Thymus (tissue), 11 donors: Measurements from ENCODE around the gene CLRN3. TPM values are rescaled to one million over a fixed set of nuclear protein-coding genes. Genes with fewer than 3 reads are reported as not detected.

ENCODE experiments used
- DNase-seq, 9 donors: peaks; one replicate each; pipeline ENCODE4 v3.0.0-alpha.2; 2013; ENCODE audit warnings: low spot score in 9 of 9, low read depth in 6 of 9, missing footprints in 1 of 9
- H3K27ac ChIP-seq, 2 donors: one replicate each; pipeline ENCODE4 v1.5.1; 2013; ENCODE audit warnings: control low read depth in 1 of 2, low read depth in 1 of 2, low read length in 1 of 2, mild to moderate bottlenecking in 1 of 2, moderate library complexity in 1 of 2
- H3K27me3 ChIP-seq, 2 donors: one replicate each; pipeline ENCODE4 v1.5.1; 2013; ENCODE audit warnings: low read length in 1 of 2; ENCODE audit not compliant: control insufficient read depth in 2 of 2, insufficient read depth in 1 of 2
- H3K36me3 ChIP-seq, 2 donors: one replicate each; pipeline ENCODE4 v1.5.1; 2013; ENCODE audit warnings: low read length in 1 of 2, mild to moderate bottlenecking in 1 of 2, moderate library complexity in 1 of 2; ENCODE audit not compliant: control insufficient read depth in 2 of 2, insufficient read depth in 2 of 2
- H3K4me1 ChIP-seq, 2 donors: one replicate each; pipeline ENCODE4 v1.5.1; 2013; ENCODE audit warnings: low read length in 2 of 2; ENCODE audit not compliant: control insufficient read depth in 2 of 2, insufficient read depth in 2 of 2
- H3K4me3 ChIP-seq, 2 donors: one replicate each; pipeline ENCODE4 v1.5.1; 2013; ENCODE audit warnings: low read length in 2 of 2, control low read depth in 1 of 2, mild to moderate bottlenecking in 1 of 2
- H3K9me3 ChIP-seq, 2 donors: one replicate each; pipeline ENCODE4 v1.5.1; 2013; ENCODE audit warnings: low read length in 1 of 2, mild to moderate bottlenecking in 1 of 2; ENCODE audit not compliant: control insufficient read depth in 2 of 2, insufficient read depth in 1 of 2
- WGBS: extraction: QIAGEN DNeasy Blood & Tissue Kit; methylation state at CpG from one replicate; pipeline ENCODE4 v1.1.7; 2013; 5-methylcytosine and 5-hydroxymethylcytosine counted together
- polyA plus RNA-seq: library from polyadenylated mRNA; stranded (reverse); fragments of 200-250 nt; gene quantifications from one replicate; pipeline ENCODE4 v1.2.3, GENCODE V29; 2013
- total RNA-seq: library from RNA; stranded (reverse); fragments of 120-200 nt; gene quantifications from one replicate; pipeline ENCODE4 v1.2.4, GENCODE V29; 2013
- donor health status: healthy.

CLRN3 gene
- total and polyA plus RNA-seq, 2 donors = 0.05 to 0.23 TPM

DNA sequence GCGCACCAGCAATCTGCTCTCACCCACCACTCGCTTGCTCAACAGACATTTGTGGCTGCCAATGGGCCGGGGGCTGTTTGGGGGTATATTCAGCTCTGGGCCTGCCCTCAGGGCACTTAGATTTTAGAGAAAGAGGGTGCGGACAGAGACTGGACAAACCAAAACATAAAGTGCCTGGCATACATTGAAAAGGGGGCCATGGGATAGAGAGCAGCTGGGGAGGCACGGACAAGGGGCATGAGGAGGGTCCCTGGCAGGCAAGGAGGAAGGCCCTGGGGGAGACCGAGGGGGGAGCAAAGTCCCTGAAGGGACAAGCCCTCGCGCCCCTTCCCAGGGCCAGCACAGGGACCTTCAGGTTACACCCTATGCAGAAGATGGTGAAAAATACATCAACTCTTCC, 43.5 kb downstream of the CLRN3 start:
- Histone ChIP-seq H3K4me3 (no peak overlapping the region), H3K4me1 (no peaks in the 10 kb centered on the region), H3K9me3 (peaks cover 0 to 5% of the 10 kb centered on the region in 2 donors), H3K27me3 (peaks cover 2 to 11% of the 10 kb centered on the region in 2 donors), H3K27ac (no peak overlapping the region), H3K36me3 (no peaks in the 10 kb centered on the region)
- no peak for DNase-seq
- 96% methylated on average over 8 of the region's 8 CpGs for WGBS

DNA sequence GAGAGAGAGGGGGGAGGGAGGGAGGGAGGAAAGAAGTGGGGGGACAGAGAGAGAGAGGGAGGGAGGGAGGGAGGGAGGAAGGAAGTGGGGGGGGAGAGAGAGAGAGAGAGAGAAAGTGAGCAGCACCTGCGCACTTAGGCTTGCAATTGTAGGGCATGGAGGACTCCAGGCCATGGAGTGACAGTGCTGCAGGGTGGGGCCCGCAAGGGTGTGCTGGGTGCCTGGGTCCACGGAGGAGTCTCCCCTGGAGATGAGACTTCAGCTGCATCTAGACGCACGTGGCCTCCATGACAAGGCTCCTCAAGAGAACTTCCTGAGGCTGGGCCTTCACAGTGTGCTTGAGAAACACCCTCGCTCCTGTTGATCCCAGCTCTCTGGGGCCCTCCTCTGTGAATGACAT, 44.5 kb downstream of the CLRN3 start:
- no peaks in the 10 kb centered on the region for H3K36me3 ChIP-seq
- H3K4me3 ChIP-seq = no peak overlapping the region
- WGBS = 91% methylated on average over 6 of the region's 6 CpGs
- peaks cover 0 to 5% of the 10 kb centered on the region in 2 donors for H3K9me3 ChIP-seq
- H3K4me1 ChIP-seq = no peaks in the 10 kb centered on the region
- H3K27ac ChIP-seq = no peak overlapping the region
- no peak for DNase-seq
- peaks cover 2 to 8% of the 10 kb centered on the region in 2 donors for H3K27me3 ChIP-seq

- Histone ChIP-seq H3K27ac (no peak overlapping the region), H3K36me3 (no peaks in the 10 kb centered on the region), H3K27me3 (peaks cover 0 to 5% of the 10 kb centered on the region in 2 donors), H3K4me3 (no peak overlapping the region), H3K4me1 (no peaks in the 10 kb centered on the region), H3K9me3 (peaks cover 0 to 5% of the 10 kb centered on the region in 2 donors)
- DNase-seq = no peak
- WGBS = 75% methylated on average over 7 of the region's 7 CpGs
Measured at GRCh38 chr10:127845756-127846155, 47.0 kb downstream of the CLRN3 start.

DNA sequence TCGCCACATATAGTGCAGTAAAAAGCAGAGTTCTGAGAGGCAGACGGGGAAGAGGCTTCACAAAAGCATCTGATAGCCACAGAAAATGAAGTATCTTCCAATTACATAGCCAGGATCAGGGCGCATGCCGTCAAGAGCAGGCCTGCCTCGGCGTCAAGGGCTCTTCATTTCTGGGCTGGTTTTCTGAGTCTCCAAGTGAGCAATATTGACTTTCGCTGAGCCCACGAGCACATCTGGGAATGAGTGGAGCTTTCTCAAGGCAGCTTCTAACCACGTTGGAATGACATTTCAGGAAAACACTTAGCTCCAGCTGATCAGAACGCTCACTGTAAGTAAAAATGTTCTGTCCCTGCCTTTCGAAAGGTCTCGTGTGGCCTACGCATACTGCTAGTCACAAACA, 51.9 kb downstream of the CLRN3 start:
- DNase-seq = no peak

DNA sequence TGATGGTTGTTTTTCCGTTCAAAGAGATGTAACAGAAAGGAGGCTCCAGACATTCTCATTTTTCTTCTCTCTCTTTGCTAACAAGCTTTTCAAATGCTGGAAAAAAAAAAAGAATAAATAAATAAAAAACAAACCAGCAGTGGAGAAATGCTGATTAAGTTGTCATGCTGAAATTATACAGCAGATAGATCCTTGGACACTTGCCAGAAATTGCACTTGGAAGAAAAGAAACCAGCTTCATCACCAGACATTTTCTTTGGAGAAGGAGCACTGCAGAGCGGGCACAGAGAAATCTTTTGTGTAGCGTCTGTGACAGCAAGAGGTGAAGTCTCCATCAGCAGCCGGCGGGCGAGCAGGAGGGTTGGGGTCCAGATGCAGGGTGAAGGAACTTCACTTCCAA, 55.8 kb downstream of the CLRN3 start:
- H3K4me3 ChIP-seq = no peak overlapping the region
- no peak for DNase-seq
- H3K36me3 ChIP-seq = no peaks in the 10 kb centered on the region
- no peak overlapping the region for H3K27ac ChIP-seq
- H3K27me3 ChIP-seq = no peaks in the 10 kb centered on the region
- H3K4me1 ChIP-seq = no peaks in the 10 kb centered on the region
- no peaks in the 10 kb centered on the region for H3K9me3 ChIP-seq
- 91% methylated on average over 6 of the region's 6 CpGs for WGBS

More for the DNA sequence above, 51.9 kb downstream of the CLRN3 start:
- H3K27me3 ChIP-seq = no peaks in the 10 kb centered on the region
- H3K27ac ChIP-seq = no peak overlapping the region
- no peaks in the 10 kb centered on the region for H3K36me3 ChIP-seq
- H3K4me1 ChIP-seq = no peaks in the 10 kb centered on the region
- WGBS = 95% methylated on average over 13 of the region's 13 CpGs
- no peak overlapping the region for H3K4me3 ChIP-seq
- no peaks in the 10 kb centered on the region for H3K9me3 ChIP-seq

DNA sequence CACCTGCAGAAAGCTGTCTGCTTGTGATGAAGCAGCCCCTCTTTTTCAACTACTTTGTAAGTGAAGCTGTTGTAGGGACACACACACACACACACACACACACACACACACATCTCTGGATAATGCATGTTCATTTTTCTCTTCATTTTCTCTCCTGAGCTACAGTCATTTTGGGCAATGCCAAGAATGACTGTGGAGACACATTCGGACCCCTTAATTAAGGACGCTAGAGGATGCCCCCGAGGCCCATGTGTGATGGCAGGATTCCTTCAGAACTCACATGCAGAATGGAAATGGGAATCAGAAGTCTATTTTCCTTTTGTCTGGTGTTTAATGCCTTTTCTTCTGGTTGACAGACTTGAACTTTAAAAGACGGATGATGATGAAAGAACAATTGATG, 56.6 kb downstream of the CLRN3 start:
- Histone ChIP-seq H3K27me3 (no peaks in the 10 kb centered on the region), H3K9me3 (no peaks in the 10 kb centered on the region), H3K27ac (no peak overlapping the region), H3K4me1 (no peaks in the 10 kb centered on the region), H3K4me3 (no peak overlapping the region), H3K36me3 (no peaks in the 10 kb centered on the region)
- DNase-seq = no peak
- 95% methylated on average over 4 of the region's 4 CpGs for WGBS

GRCh38 chr10:127834791-127835190, 58.0 kb downstream of the CLRN3 start:
- no peak overlapping the region for H3K4me3 ChIP-seq
- no peaks in the 10 kb centered on the region for H3K36me3 ChIP-seq
- 68% methylated on average over 4 of the region's 4 CpGs for WGBS
- H3K4me1 ChIP-seq = no peaks in the 10 kb centered on the region
- no peak overlapping the region for H3K27ac ChIP-seq
- H3K27me3 ChIP-seq = peaks cover 0 to 2% of the 10 kb centered on the region in 2 donors
- no peaks in the 10 kb centered on the region for H3K9me3 ChIP-seq
- no peak for DNase-seq

GRCh38 chr10:127834221-127834620, 58.5 kb downstream of the CLRN3 start:
- 93% methylated on average over 7 of the region's 7 CpGs for WGBS
- no peak overlapping the region for H3K27ac ChIP-seq
- no peak overlapping the region for H3K4me3 ChIP-seq
- H3K36me3 ChIP-seq = no peaks in the 10 kb centered on the region
- DNase-seq = no peak
- no peaks in the 10 kb centered on the region for H3K9me3 ChIP-seq
- peaks cover 0 to 2% of the 10 kb centered on the region in 2 donors for H3K27me3 ChIP-seq
- H3K4me1 ChIP-seq = no peaks in the 10 kb centered on the region

DNA sequence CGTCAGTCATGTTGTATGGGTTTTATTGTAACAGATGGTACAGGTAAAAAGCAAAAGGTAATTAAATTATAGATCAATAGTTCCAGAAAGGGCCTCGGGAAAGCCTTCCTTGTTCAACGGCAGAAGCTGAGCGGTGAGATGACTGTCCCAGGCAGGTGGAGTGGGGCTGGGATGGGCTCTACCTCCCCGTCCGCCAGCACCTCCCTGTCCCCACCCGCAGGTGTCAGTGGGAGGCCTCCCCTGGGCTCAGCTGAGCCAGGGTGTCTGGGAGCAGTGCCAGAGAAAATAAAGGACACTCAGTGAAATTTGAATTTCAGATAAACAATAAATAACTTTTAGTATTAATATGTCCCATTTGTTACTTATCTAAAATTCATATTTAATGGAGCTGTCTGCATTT, 58.9 kb downstream of the CLRN3 start:
- 93% methylated on average over 7 of the region's 7 CpGs for WGBS
- Histone ChIP-seq H3K36me3 (no peaks in the 10 kb centered on the region), H3K27me3 (peaks cover 0 to 2% of the 10 kb centered on the region in 2 donors), H3K4me3 (no peak overlapping the region), H3K9me3 (no peaks in the 10 kb centered on the region), H3K27ac (no peak overlapping the region), H3K4me1 (no peaks in the 10 kb centered on the region)
- no peak for DNase-seq

GRCh38 chr10:127832501-127832900, 60.2 kb downstream of the CLRN3 start:
- peaks cover 0 to 2% of the 10 kb centered on the region in 2 donors for H3K27me3 ChIP-seq
- no peaks in the 10 kb centered on the region for H3K4me1 ChIP-seq
- no peaks in the 10 kb centered on the region for H3K36me3 ChIP-seq
- no peak overlapping the region for H3K27ac ChIP-seq
- DNase-seq = no peak
- no peaks in the 10 kb centered on the region for H3K9me3 ChIP-seq
- WGBS = 81% methylated on average over 4 of the region's 4 CpGs
- no peak overlapping the region for H3K4me3 ChIP-seq
